Peyer's patch (tissue), 4 donors: ENCODE data around the gene SLC35B3. TPM values are rescaled to one million over a fixed set of nuclear protein-coding genes. Genes with fewer than 3 reads are reported as not detected.
"Not testable (repeated sequence)": the region's sequence is repeated elsewhere in the genome, so short reads cannot be mapped to it uniquely, and the experiment has no call there.

Experiments
- DNase-seq, 3 donors: peaks; one replicate each; pipeline ENCODE4 v3.0.0-alpha.2; 2017 to 2019
- H3K27ac ChIP-seq, 4 donors: fragments of 200-600 bp; sonication (generic); one replicate each; pipeline ENCODE4 v1.5.1; 2016 to 2019
- H3K27me3 ChIP-seq, 2 donors: fragments of 200-600 bp; sonication (generic); one replicate each; pipeline ENCODE4 v1.5.1; 2019
- H3K36me3 ChIP-seq, 3 donors: fragments of 200-600 bp; sonication (generic); one replicate each; pipeline ENCODE4 v1.5.1; 2016 to 2019
- H3K4me1 ChIP-seq, 4 donors: fragments of 200-600 bp; sonication (generic); one replicate each; pipeline ENCODE4 v1.5.1; 2016 to 2019
- H3K4me3 ChIP-seq, 4 donors: fragments of 200-600 bp; sonication (generic); 1 replicate in 3 of 4; 2 replicates in 1 of 4; pipeline ENCODE4 v1.5.1; 2016 to 2019; ENCODE audit warnings: mild to moderate bottlenecking in 1 of 4
- H3K9me3 ChIP-seq, 4 donors: fragments of 200-600 bp; sonication (generic); one replicate each; pipeline ENCODE4 v1.5.1; 2016 to 2019; ENCODE audit warnings: mild to moderate bottlenecking in 1 of 4
- POLR2A ChIP-seq, 2 donors: fragments of 450-650 bp; IDR thresholded peaks; one replicate each; pipeline ENCODE4 v1.5.1; 2017; ENCODE audit warnings: antibody characterized with exemption in 2 of 2, mild to moderate bottlenecking in 2 of 2, moderate library complexity in 2 of 2
- total RNA-seq, 4 donors: library from RNA; depleted of rRNA; stranded (reverse); fragments of >200 nt; gene quantifications; one replicate each; pipeline ENCODE4 v1.1.0, GENCODE V29; 2016
- TF ChIP-seq, protein P1 (sequence below), 6 experiments: fragments of 450-650 bp in 4 of 6; fragments of 200-600 bp in 2 of 6; sonication (generic) in 1 of 6; IDR thresholded peaks; one replicate each; pipeline ENCODE4 v1.5.1; 2017 to 2019; ENCODE audit warnings: antibody characterized with exemption in 6 of 6, mild to moderate bottlenecking in 3 of 6, moderate library complexity in 1 of 6

Gene SLC35B3
- total RNA-seq, 4 donors from 2014 or later: 12.5 to 26.6 (median 16.9) TPM

GRCh38 chr6:8415280-8415679 is 20.1 kb downstream of the SLC35B3 start:
- TF ChIP-seq POLR2A (IDR thresholded peaks at IDR 0.05): no peak
- TF ChIP-seq, protein P1, sequence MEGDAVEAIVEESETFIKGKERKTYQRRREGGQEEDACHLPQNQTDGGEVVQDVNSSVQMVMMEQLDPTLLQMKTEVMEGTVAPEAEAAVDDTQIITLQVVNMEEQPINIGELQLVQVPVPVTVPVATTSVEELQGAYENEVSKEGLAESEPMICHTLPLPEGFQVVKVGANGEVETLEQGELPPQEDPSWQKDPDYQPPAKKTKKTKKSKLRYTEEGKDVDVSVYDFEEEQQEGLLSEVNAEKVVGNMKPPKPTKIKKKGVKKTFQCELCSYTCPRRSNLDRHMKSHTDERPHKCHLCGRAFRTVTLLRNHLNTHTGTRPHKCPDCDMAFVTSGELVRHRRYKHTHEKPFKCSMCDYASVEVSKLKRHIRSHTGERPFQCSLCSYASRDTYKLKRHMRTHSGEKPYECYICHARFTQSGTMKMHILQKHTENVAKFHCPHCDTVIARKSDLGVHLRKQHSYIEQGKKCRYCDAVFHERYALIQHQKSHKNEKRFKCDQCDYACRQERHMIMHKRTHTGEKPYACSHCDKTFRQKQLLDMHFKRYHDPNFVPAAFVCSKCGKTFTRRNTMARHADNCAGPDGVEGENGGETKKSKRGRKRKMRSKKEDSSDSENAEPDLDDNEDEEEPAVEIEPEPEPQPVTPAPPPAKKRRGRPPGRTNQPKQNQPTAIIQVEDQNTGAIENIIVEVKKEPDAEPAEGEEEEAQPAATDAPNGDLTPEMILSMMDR (IDR thresholded peaks at IDR 0.05): no peak
- Histone ChIP-seq H3K4me1 (no peaks in the 10 kb centered on the region), H3K4me3 (no peak overlapping the region), H3K27ac (no peak overlapping the region), H3K36me3 (peaks cover 0 to 80% (median 0%) of the 10 kb centered on the region in 3 donors), H3K27me3 (no peaks in the 10 kb centered on the region), H3K9me3 (no peaks in the 10 kb centered on the region)
- DNase-seq: no peak

DNA sequence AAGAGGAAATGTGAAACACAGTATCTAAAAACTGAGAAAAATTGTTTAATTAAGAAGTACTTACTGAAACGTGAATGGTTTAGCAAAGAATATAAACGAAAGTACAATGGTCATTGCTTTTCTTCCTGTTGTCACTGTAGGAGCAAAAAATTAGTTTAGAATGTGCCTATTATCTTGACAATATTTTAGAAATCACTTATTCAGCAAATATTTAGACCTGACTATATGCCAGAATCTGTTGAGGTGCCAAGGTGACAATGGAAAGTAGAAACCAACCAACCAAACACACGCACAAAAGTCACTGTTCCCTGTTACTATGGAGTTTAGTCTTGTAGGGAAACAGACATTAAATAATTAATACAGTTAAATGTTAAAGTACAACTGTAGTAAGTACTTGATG is 20.5 kb downstream of the SLC35B3 start:
- no peak overlapping the region for H3K27ac ChIP-seq
- no peaks in the 10 kb centered on the region for H3K27me3 ChIP-seq
- TF ChIP-seq, protein P1 (IDR thresholded peaks at IDR 0.05): no peak
- no peak for TF ChIP-seq POLR2A (IDR thresholded peaks at IDR 0.05)
- no peaks in the 10 kb centered on the region for H3K4me1 ChIP-seq
- peaks cover 0 to 84% (median 0%) of the 10 kb centered on the region in 3 donors for H3K36me3 ChIP-seq
- H3K9me3 ChIP-seq: no peaks in the 10 kb centered on the region
- DNase-seq: no peak
- H3K4me3 ChIP-seq: no peak overlapping the region

GRCh38 chr6:8405946-8406345 is 29.4 kb downstream of the SLC35B3 start:
- not testable (repeated sequence) for H3K27me3 ChIP-seq, H3K27ac ChIP-seq, H3K9me3 ChIP-seq, DNase-seq, H3K4me3 ChIP-seq, H3K4me1 ChIP-seq
- H3K36me3 ChIP-seq: peaks cover 0 to 16% (median 0%) of the 10 kb centered on the region in 3 donors

- no peaks in the 10 kb centered on the region for H3K27me3 ChIP-seq
- no peaks in the 10 kb centered on the region for H3K4me1 ChIP-seq
- no peaks in the 10 kb centered on the region for H3K36me3 ChIP-seq
- no peak overlapping the region for H3K27ac ChIP-seq
- TF ChIP-seq, protein P1 (IDR thresholded peaks at IDR 0.05): no peak
- TF ChIP-seq POLR2A (IDR thresholded peaks at IDR 0.05): no peak
- H3K4me3 ChIP-seq: no peak overlapping the region
- no peaks in the 10 kb centered on the region for H3K9me3 ChIP-seq
- no peak for DNase-seq
Measured at GRCh38 chr6:8402546-8402945, 32.8 kb downstream of the SLC35B3 start.

- Histone ChIP-seq H3K27me3 (no peaks in the 10 kb centered on the region), H3K9me3 (no peaks in the 10 kb centered on the region), H3K36me3 (no peaks in the 10 kb centered on the region), H3K4me1 (no peaks in the 10 kb centered on the region), H3K4me3 (no peak overlapping the region), H3K27ac (no peak overlapping the region)
- TF ChIP-seq, protein P1 (IDR thresholded peaks at IDR 0.05): no peak
- no peak for TF ChIP-seq POLR2A (IDR thresholded peaks at IDR 0.05)
- no peak for DNase-seq
Measured at GRCh38 chr6:8400663-8401062, 34.7 kb downstream of the SLC35B3 start.

GRCh38 chr6:8392569-8392968 is 42.8 kb downstream of the SLC35B3 start:
- Histone ChIP-seq H3K4me3 (no peak overlapping the region), H3K36me3 (no peaks in the 10 kb centered on the region), H3K9me3 (no peaks in the 10 kb centered on the region), H3K27me3 (no peaks in the 10 kb centered on the region), H3K27ac (no peak overlapping the region), H3K4me1 (peaks cover 0 to 13% (median 0%) of the 10 kb centered on the region in 4 donors)
- TF ChIP-seq POLR2A (IDR thresholded peaks at IDR 0.05): no peak
- TF ChIP-seq, protein P1 (IDR thresholded peaks at IDR 0.05): no peak
- no peak for DNase-seq
